Measurements from ENCODE around the gene AKAP8L. TPM values are rescaled to one million over a fixed set of nuclear protein-coding genes. Genes with fewer than 3 reads are reported as not detected.

The AKAP8L gene
- total RNA-seq, 1 experiment from 2014 or later: 123 TPM

DNA sequence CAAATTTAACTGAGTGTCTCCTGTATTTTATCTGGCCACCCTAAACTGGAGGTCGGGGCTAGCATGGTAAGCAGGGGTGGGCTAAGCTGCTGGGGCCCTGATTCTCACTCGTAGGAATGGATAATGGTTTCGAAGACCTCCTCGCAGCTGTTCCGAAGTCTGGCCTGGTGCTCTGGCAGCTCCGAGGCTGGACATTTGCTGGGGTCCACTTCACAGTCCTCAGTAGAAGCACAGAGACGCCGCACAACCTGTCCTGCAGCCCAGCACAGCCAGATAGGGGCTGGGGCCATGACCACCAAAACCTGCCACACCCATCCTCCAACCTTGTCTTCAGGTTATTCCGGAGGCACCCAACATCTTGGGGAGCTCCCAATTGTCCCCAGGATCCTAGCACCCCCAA, 37.2 kb upstream of the AKAP8L start:
- H3K27me3 ChIP-seq (ENCODE audit: insufficient read depth, low read length): peaks cover 14% of the 10 kb centered on the region; the same call in 1 of the 2 replicates
- peak overlapping the region; percentile 39 for H3K4me2 ChIP-seq (ENCODE audit: insufficient read depth, insufficient read length, low read length)
- no CpG with 5 or more reads among the region's 9 CpGs for WGBS (ENCODE audit: extremely low coverage, insufficient read length, low lambda C conversion rate)

More for the DNA sequence above, 37.2 kb upstream of the AKAP8L start:
- no peak overlapping the region for H3K27ac ChIP-seq (ENCODE audit: insufficient read length, low read depth, low read length)
- H2BK5ac ChIP-seq (ENCODE audit: insufficient read length, low read length): no peak overlapping the region
- H4K5ac ChIP-seq (ENCODE audit: insufficient read length, low read depth, low read length): no peak overlapping the region
- H3K4me1 Mint-ChIP-seq: peaks cover 7 to 21% of the 10 kb centered on the region in 2 experiments
- no peaks in the 10 kb centered on the region; a peak in 4 of 5 replicates for H3K9me3 Mint-ChIP-seq
- no peaks in the 10 kb centered on the region for H3K79me2 ChIP-seq (ENCODE audit: insufficient read depth, low read length)
- no peak overlapping the region for H2BK20ac ChIP-seq (ENCODE audit: low read depth, low read length, poor library complexity, severe bottlenecking)
- no peaks in the 10 kb centered on the region for H3K4me1 ChIP-seq (ENCODE audit: insufficient read depth, low read length)
- H2BK120ac ChIP-seq (ENCODE audit: low read depth, low read length, poor library complexity, severe bottlenecking): no peak overlapping the region
- no peak for DNase-seq
- H3K14ac ChIP-seq (ENCODE audit: insufficient read depth, low read length): no peak overlapping the region
- H3K23me2 ChIP-seq (ENCODE audit: insufficient read length, low read depth, low read length, poor library complexity, severe bottlenecking): peaks cover 19% of the 10 kb centered on the region
- H2BK15ac ChIP-seq (ENCODE audit: low read depth, low read length): no peak overlapping the region
- H2AFZ ChIP-seq (ENCODE audit: low read length): no peak overlapping the region
- H3K23ac ChIP-seq (ENCODE audit: insufficient read length, low read depth, low read length): no peak overlapping the region
- no peak overlapping the region for H3K4ac ChIP-seq (ENCODE audit: low read depth, low read length)
- H3K18ac ChIP-seq (ENCODE audit: insufficient read length, low read depth, low read length): no peak overlapping the region
- no peak overlapping the region for H3T11ph ChIP-seq (ENCODE audit: low read length)
- no peak overlapping the region for H4K8ac ChIP-seq (replicated peaks; ENCODE audit: insufficient read length, low read depth, low read length)
- TF ChIP-seq CTCF (conservative IDR thresholded peaks at IDR 0.05): no peak
- H3K56ac ChIP-seq (ENCODE audit: insufficient read length, low read depth, low read length): no peak overlapping the region
- no peaks in the 10 kb centered on the region for H3K36me3 Mint-ChIP-seq (ENCODE audit: insufficient read depth in 1 of 3, low read depth in 3 of 3)
- no peak overlapping the region for H3K27ac Mint-ChIP-seq
- peak overlapping the region in 1 of 2 experiments; percentile 72; a peak in 3 of 5 replicates for H3K4me3 Mint-ChIP-seq
- H3K79me1 ChIP-seq (ENCODE audit: insufficient read depth, low read depth, low read length, poor library complexity, severe bottlenecking): no peaks in the 10 kb centered on the region
- H3K9me3 ChIP-seq (ENCODE audit: control insufficient read depth, low read depth, low read length): no peaks in the 10 kb centered on the region
- no peaks in the 10 kb centered on the region for H4K20me1 ChIP-seq (ENCODE audit: control insufficient read depth, insufficient read depth, insufficient read length)
- H2BK12ac ChIP-seq (ENCODE audit: insufficient read length, low read depth, low read length): no peak overlapping the region
- no peak overlapping the region for H4K91ac ChIP-seq (ENCODE audit: insufficient read length, low read depth, low read length)
- H2AK5ac ChIP-seq (ENCODE audit: insufficient read length, low read length): no peak overlapping the region
- peaks cover 81% of the 10 kb centered on the region for H3K27me3 Mint-ChIP-seq (ENCODE audit: low read depth)
- no peak overlapping the region for H3K9ac ChIP-seq (ENCODE audit: extremely low read depth, insufficient read length, low read length)
